HG03097 (cell line): ENCODE measurements around the gene HSF5.

Experiments used
- ATAC-seq: cut with Tn5 transposase; IDR thresholded peaks from one replicate; pipeline ENCODE4 v1.9.1; 2021; ENCODE audit not compliant: unreplicated experiment, low FRiP score

The HSF5 gene

GRCh38 chr17:58487589-58488427 lies at the start of gene HSF5:
Gene HSF5 (minus strand): TSS chr17:58488408. CDS start chr17:58488274, 134 bp downstream.
- ATAC-seq = no peak

GRCh38 chr17:58537266-58537665 lies 49.1 kb upstream of the HSF5 start:
- ATAC-seq = no peak

GRCh38 chr17:58536542-58536941 lies 48.3 kb upstream of the HSF5 start:
- ATAC-seq = no peak

- no peak for ATAC-seq
Observed at GRCh38 chr17:58535431-58535830, 47.2 kb upstream of the HSF5 start.

GRCh38 chr17:58534901-58535421 lies 46.8 kb upstream of the HSF5 start:
- ATAC-seq = no peak

GRCh38 chr17:58534331-58534730 lies 46.1 kb upstream of the HSF5 start:
- no peak for ATAC-seq

- ATAC-seq = no peak
Observed at GRCh38 chr17:58533616-58534188, 45.5 kb upstream of the HSF5 start.

- ATAC-seq = no peak
Observed at GRCh38 chr17:58532555-58532951, 44.3 kb upstream of the HSF5 start.

GRCh38 chr17:58531661-58532554 lies 43.7 kb upstream of the HSF5 start:
- ATAC-seq = no peak

- ATAC-seq = no peak
Observed at GRCh38 chr17:58531122-58531521, 42.9 kb upstream of the HSF5 start.

GRCh38 chr17:58530655-58531054 lies 42.4 kb upstream of the HSF5 start:
- ATAC-seq = no peak

GRCh38 chr17:58529275-58529674 lies 41.1 kb upstream of the HSF5 start:
- ATAC-seq = no peak

- no peak for ATAC-seq
Observed at GRCh38 chr17:58528443-58528842, 40.2 kb upstream of the HSF5 start.

- no peak for ATAC-seq
Observed at GRCh38 chr17:58527949-58528348, 39.7 kb upstream of the HSF5 start.

- ATAC-seq = no peak
Observed at GRCh38 chr17:58527306-58527705, 39.1 kb upstream of the HSF5 start.

GRCh38 chr17:58525239-58525638 lies 37.0 kb upstream of the HSF5 start:
- no peak for ATAC-seq

GRCh38 chr17:58521680-58522079 lies 33.5 kb upstream of the HSF5 start:
- no peak for ATAC-seq

- ATAC-seq = no peak
Observed at GRCh38 chr17:58520843-58521430, 32.7 kb upstream of the HSF5 start.

- peak; percentile 77 for ATAC-seq
Observed at GRCh38 chr17:58517928-58518609, 29.9 kb upstream of the HSF5 start.

GRCh38 chr17:58517378-58517927 lies 29.2 kb upstream of the HSF5 start:
- ATAC-seq = no peak
